Esophagus muscularis mucosa (tissue), 4 donors: ENCODE results near the gene FNBP1.

Experiments used
- EP300 ChIP-seq: sonication (generic); formaldehyde crosslinking; IDR thresholded peaks from one replicate; pipeline ENCODE4 v1.6.1; 2017; ENCODE audit warnings: antibody characterized with exemption
- POLR2AphosphoS5 ChIP-seq, 2 donors: sonication (generic); formaldehyde crosslinking; IDR thresholded peaks; one replicate each; pipeline ENCODE4 v1.6.1; 2017; ENCODE audit warnings: antibody characterized with exemption in 2 of 2
- TF ChIP-seq, protein P1 (sequence below), 3 experiments: fragments of 200-600 bp in 2 of 3; fragments of 450-650 bp in 1 of 3; sonication (generic) in 2 of 3; IDR thresholded peaks; one replicate each; pipeline ENCODE4 v1.5.1; 2017 to 2019; ENCODE audit warnings: antibody characterized with exemption in 3 of 3, mild to moderate bottlenecking in 2 of 3, moderate library complexity in 1 of 3

DNA sequence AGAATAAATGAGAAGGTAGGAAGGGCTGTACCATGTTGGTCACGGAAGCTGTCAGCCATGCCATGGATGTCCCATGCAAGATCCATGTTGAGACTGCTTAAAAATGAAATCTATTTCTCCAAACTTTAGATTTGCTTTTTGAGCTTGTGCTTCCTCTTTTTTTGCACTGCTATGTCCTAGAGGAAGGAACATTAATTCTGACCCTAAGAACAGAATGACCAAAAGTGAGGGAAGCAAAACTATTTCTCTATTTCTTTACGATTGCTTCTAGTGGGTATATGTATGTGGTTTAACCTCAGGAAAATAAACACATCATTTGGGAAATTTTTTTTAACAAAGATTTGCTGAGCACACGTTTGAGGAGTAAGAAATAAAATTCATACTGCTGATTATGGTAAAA, 123.1 kb downstream of the FNBP1 start:
- TF ChIP-seq, protein P1, sequence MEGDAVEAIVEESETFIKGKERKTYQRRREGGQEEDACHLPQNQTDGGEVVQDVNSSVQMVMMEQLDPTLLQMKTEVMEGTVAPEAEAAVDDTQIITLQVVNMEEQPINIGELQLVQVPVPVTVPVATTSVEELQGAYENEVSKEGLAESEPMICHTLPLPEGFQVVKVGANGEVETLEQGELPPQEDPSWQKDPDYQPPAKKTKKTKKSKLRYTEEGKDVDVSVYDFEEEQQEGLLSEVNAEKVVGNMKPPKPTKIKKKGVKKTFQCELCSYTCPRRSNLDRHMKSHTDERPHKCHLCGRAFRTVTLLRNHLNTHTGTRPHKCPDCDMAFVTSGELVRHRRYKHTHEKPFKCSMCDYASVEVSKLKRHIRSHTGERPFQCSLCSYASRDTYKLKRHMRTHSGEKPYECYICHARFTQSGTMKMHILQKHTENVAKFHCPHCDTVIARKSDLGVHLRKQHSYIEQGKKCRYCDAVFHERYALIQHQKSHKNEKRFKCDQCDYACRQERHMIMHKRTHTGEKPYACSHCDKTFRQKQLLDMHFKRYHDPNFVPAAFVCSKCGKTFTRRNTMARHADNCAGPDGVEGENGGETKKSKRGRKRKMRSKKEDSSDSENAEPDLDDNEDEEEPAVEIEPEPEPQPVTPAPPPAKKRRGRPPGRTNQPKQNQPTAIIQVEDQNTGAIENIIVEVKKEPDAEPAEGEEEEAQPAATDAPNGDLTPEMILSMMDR (IDR thresholded peaks at IDR 0.05) = no peak
- TF ChIP-seq POLR2AphosphoS5 (IDR thresholded peaks at IDR 0.05) = no peak
- no peak for TF ChIP-seq EP300
